ENCODE results near the gene HMCN1. TPM values are rescaled to one million over a fixed set of nuclear protein-coding genes. Genes with fewer than 3 reads are reported as not detected.

HMCN1 gene
- total RNA-seq, 1 experiment from 2014 or later, result 0.23 TPM

DNA sequence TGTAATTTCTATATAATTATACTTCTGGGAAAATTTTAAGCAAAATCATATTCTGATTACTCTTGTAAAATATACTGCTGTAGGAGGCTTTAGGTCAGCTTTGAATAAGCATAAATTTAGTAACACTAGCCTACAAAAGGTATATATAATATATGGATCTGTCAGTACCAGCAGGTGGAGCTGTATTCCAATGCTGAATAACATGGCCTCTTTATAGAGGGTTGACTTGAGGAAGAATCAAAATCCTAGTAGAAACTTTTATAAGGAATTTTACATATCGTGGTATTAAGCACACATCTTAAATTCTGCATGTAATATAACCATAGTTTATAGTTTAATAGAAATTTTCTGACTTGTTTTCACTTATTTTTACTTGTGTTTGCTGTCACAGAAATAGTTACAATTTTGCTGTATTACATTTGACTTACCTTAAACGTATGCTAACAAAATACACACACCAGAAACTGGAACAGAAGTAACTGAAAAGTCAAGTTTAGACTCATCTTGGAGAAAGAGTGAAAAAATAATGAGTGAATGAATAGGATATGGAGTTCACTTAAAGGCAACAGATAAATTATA, 79.3 kb downstream of the HMCN1 start:
- CTCF ChIA-PET, result interaction anchor here (0.6 kb wide), 2 partner anchors 96 to 734 kb away, joined by 3 to 4 read pairs; no protein-coding TSS in a partner anchor
- H3K36me3 ChIP-seq (ENCODE audit: control insufficient read depth, insufficient read depth, low read length), result no peaks in the 10 kb centered on the region
- no TSS peak for BruUV-seq (replicated peaks)
- TF ChIP-seq CTCF (IDR thresholded peaks at IDR 0.05), result peak; percentile 67; the same call in 1 of the 2 replicates
- no peak for TF ChIP-seq TCF7L2 (IDR thresholded peaks at IDR 0.05; ENCODE audit: low read depth, low read length)
- ATAC-seq, result peak; percentile 94
- H3K27ac ChIP-seq (ENCODE audit: low read length), result no peak overlapping the region
- H3K4me1 ChIP-seq (ENCODE audit: control insufficient read depth, insufficient read depth, low read length), result no peaks in the 10 kb centered on the region
- POLR2A ChIA-PET, result no interaction called here
- intact Hi-C loops (cut with micrococcal nuclease; ENCODE audit: unreplicated experiment), result loop anchor here (1.0 kb wide), 1 partner anchor 399 kb away; no protein-coding TSS in a partner anchor
- peak; percentile 22 for DNase-seq (ENCODE audit: low read depth, low spot score)
- H3K27me3 ChIP-seq (ENCODE audit: control insufficient read depth, insufficient read depth, low read length), result no peaks in the 10 kb centered on the region
- in situ Hi-C loops (cut with HindIII; ENCODE audit: low pct_unique_long_range_greater_than_20kb, low sequenced_read_pairs), result no loop called here
- H3K9me3 ChIP-seq (ENCODE audit: control insufficient read depth, insufficient read depth, low read depth, low read length), result no peaks in the 10 kb centered on the region
- H3K4me3 ChIP-seq (ENCODE audit: low read depth in 2 of 2, low read length in 2 of 2), result no peak overlapping the region

GRCh38 chr1:185816460-185816859, 82.3 kb downstream of the HMCN1 start:
- ChIA-PET CTCF (no interaction called here), POLR2A (no interaction called here)
- DNase-seq (ENCODE audit: low read depth, low spot score) (no peak), ATAC-seq (no peak)
- Histone ChIP-seq H3K4me3 (ENCODE audit: low read depth in 2 of 2, low read length in 2 of 2) (no peak overlapping the region), H3K36me3 (ENCODE audit: control insufficient read depth, insufficient read depth, low read length) (no peaks in the 10 kb centered on the region), H3K27ac (ENCODE audit: low read length) (no peak overlapping the region), H3K9me3 (ENCODE audit: control insufficient read depth, insufficient read depth, low read depth, low read length) (no peaks in the 10 kb centered on the region), H3K4me1 (ENCODE audit: control insufficient read depth, insufficient read depth, low read length) (no peaks in the 10 kb centered on the region), H3K27me3 (ENCODE audit: control insufficient read depth, insufficient read depth, low read length) (no peaks in the 10 kb centered on the region)
- BruUV-seq (replicated peaks), result no TSS peak
- in situ Hi-C loops (cut with HindIII; ENCODE audit: low pct_unique_long_range_greater_than_20kb, low sequenced_read_pairs), result no loop called here
- no peak for TF ChIP-seq REST (IDR thresholded peaks at IDR 0.05; ENCODE audit: insufficient read depth in 1 of 2, low read depth in 2 of 2, low read length in 1 of 2)
- TF ChIP-seq SIN3A (IDR thresholded peaks at IDR 0.05; ENCODE audit: borderline replicate concordance, insufficient read depth, low read depth, low read length), result no peak
- TF ChIP-seq TCF7L2 (IDR thresholded peaks at IDR 0.05; ENCODE audit: low read depth, low read length), result no peak
- TF ChIP-seq POLR2AphosphoS5 (IDR thresholded peaks at IDR 0.05; ENCODE audit: low read depth, low read length), result no peak
- TF ChIP-seq CTCF (IDR thresholded peaks at IDR 0.05), result no peak
- intact Hi-C loops (cut with micrococcal nuclease; ENCODE audit: unreplicated experiment), result no loop called here

All from Panc1 (cell line).